Measurements from ENCODE around the gene TBC1D9B. TPM values are rescaled to one million over a fixed set of nuclear protein-coding genes. Genes with fewer than 3 reads are reported as not detected.

TBC1D9B gene
- total RNA-seq, 1 experiment from 2014 or later = 127 TPM

GRCh38 chr5:179818746-179819295 is 88.9 kb downstream of the TBC1D9B start:
- intact Hi-C loops (cut with micrococcal nuclease) = loop anchor here (1.0 kb wide), 1 partner anchor 8 kb away; no protein-coding TSS in a partner anchor
- CTCF ChIA-PET = no interaction called here
- peak overlapping the region; percentile 97 for H3K9ac ChIP-seq (ENCODE audit: low read length)
- H3K27ac ChIP-seq (ENCODE audit: low read depth, low read length) = peak overlapping the region; percentile 99
- peaks cover 12% of the 10 kb centered on the region; the same call in 1 of the 2 replicates for H4K20me1 ChIP-seq (ENCODE audit: insufficient read depth)
- BruUV-seq (replicated peaks) = no TSS peak
- peaks cover 35 to 52% of the 10 kb centered on the region in 2 experiments for H3K4me1 ChIP-seq (ENCODE audit: control insufficient read depth in 1 of 2, insufficient read depth in 2 of 2, low read length in 2 of 2)
- peak overlapping the region; percentile 31 to 51 for H3K4me3 ChIP-seq (replicated peaks in 1 of 2; ENCODE audit: low read depth in 1 of 2, low read length in 2 of 2)
- POLR2A ChIA-PET = interaction anchor here (0.8 to 2.5 kb wide), 3 partner anchors 8 to 195 kb away, joined by 3 to 8 read pairs (median 4); partner anchors contain the start of genes HNRNPH1 and MAML1
- peak overlapping the region; percentile 94 for H3K4me2 ChIP-seq (ENCODE audit: low read length)
- H3K36me3 ChIP-seq (ENCODE audit: control insufficient read depth in 1 of 2, insufficient read depth in 2 of 2, low read length in 2 of 2) = peaks cover 14 to 29% of the 10 kb centered on the region in 2 experiments; a peak in 3 of 4 replicates
- H3K27me3 ChIP-seq (ENCODE audit: insufficient read depth, low read length) = no peaks in the 10 kb centered on the region
- no peaks in the 10 kb centered on the region for H3K9me2 ChIP-seq (ENCODE audit: insufficient read depth)
- ATAC-seq = peak; percentile 46
- no peaks in the 10 kb centered on the region for H3K9me3 ChIP-seq (ENCODE audit: control insufficient read depth in 1 of 2, insufficient read depth in 1 of 2, low read depth in 1 of 2, low read length in 2 of 2)
- no peak overlapping the region for H2AFZ ChIP-seq (ENCODE audit: low read depth, low read length, poor library complexity, severe bottlenecking)
- peaks cover 30% of the 10 kb centered on the region for H3K79me2 ChIP-seq (ENCODE audit: insufficient read depth, low read length)
- no peak for TF ChIP-seq REST (IDR thresholded peaks at IDR 0.05; ENCODE audit: low read depth)
- TF ChIP-seq SIN3A (IDR thresholded peaks at IDR 0.05; ENCODE audit: low read depth) = no peak
- no peak for TF ChIP-seq CBX3 (IDR thresholded peaks at IDR 0.05; ENCODE audit: low read depth)
- TF ChIP-seq YY1 (IDR thresholded peaks at IDR 0.05; ENCODE audit: extremely low read depth, insufficient replicate concordance, low read depth, low read length) = peak; percentile 53
- TF ChIP-seq TCF7L2 (IDR thresholded peaks at IDR 0.05; ENCODE audit: borderline replicate concordance, extremely low read depth, insufficient read depth, insufficient read length) = peak; percentile 42
- peak; percentile 60 for TF ChIP-seq POLR2AphosphoS5 (IDR thresholded peaks at IDR 0.05; ENCODE audit: low read depth, low read length)
- no peak for TF ChIP-seq RAD21 (IDR thresholded peaks at IDR 0.05; ENCODE audit: low read depth)
- peak; percentile 72 for DNase-seq (ENCODE audit: low read depth, low spot score)
- RAD21 ChIA-PET (ENCODE audit: low non-redundant PET in 1 of 2, low total read pairs in 2 of 2, uncharacterized antibody in 2 of 2, unreplicated experiment in 2 of 2) = no interaction called here

Data from HCT116 (cell line).